Brain microvascular endothelial cell (primary cell): Measurements from ENCODE around the gene INVS.

Experiments
- DNase-seq: peaks from one replicate; pipeline ENCODE4 v3.0.0-alpha.2; 2020
- H3K27ac ChIP-seq: fragments of 250-450 bp; sonication (Bioruptor Pico); 2 replicates; pipeline ENCODE4 v1.5.1; 2020; ENCODE audit warnings: mild to moderate bottlenecking, moderate library complexity
- H3K27me3 ChIP-seq: fragments of 250-450 bp; sonication (Bioruptor Pico); replicated peaks from 2 replicates; pipeline ENCODE4 v1.5.1; 2020; ENCODE audit warnings: mild to moderate bottlenecking
- H3K36me3 ChIP-seq: fragments of 250-450 bp; sonication (Bioruptor Pico); replicated peaks from 2 replicates; pipeline ENCODE4 v1.5.1; 2020; ENCODE audit warnings: mild to moderate bottlenecking
- H3K4me3 ChIP-seq: 2 replicates; pipeline ENCODE4 v1.5.1; 2011; ENCODE audit warnings: low read depth, mild to moderate bottlenecking, control low read depth, low read length, moderate library complexity
- CTCF ChIP-seq: IDR thresholded peaks from 2 replicates; pipeline ENCODE4 v1.5.1; 2011; ENCODE audit warnings: low read depth, mild to moderate bottlenecking, moderate library complexity, low read length, control low read depth, inconsistent platforms; ENCODE audit errors: missing control alignments
- in situ Hi-C: cut with HindIII; loops from 2 replicates; pipeline ENCODE4 v1.10.0; 2017; ENCODE audit warnings: low sequenced_read_pairs, low pct_ligation_motif_present

The INVS gene

GRCh38 chr9:100120286-100120685, 21.2 kb downstream of the INVS start:
- DNase-seq = no peak
- H3K36me3 ChIP-seq = no peaks in the 10 kb centered on the region
- in situ Hi-C loops = no loop called here
- H3K4me3 ChIP-seq = no peak overlapping the region
- no peak for TF ChIP-seq CTCF
- H3K27ac ChIP-seq = no peak overlapping the region
- no peaks in the 10 kb centered on the region for H3K27me3 ChIP-seq

DNA sequence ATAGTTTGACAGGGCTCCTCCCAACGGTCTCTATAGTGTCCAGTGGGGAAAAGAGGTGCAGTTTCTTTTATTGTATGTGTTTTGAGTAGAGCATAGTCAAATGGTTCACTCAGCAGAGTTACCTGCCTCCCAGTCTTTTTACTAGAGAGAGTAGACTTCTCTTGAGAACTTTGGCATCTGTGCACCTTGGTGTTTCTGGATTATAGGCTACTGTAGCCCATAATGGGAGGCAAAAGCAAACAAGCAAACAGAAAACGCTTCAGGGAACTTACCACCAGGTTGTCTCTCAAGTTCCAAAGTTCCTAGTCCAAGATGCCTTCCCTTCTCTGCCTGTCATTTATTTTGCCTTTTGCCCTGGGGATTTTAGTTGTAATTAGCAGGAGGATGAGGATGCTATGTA, 26.2 kb downstream of the INVS start:
- no peak for DNase-seq
- H3K27me3 ChIP-seq = no peaks in the 10 kb centered on the region
- no peak for TF ChIP-seq CTCF
- no peaks in the 10 kb centered on the region for H3K36me3 ChIP-seq
- H3K4me3 ChIP-seq = no peak overlapping the region
- in situ Hi-C loops = no loop called here
- H3K27ac ChIP-seq = no peak overlapping the region

DNA sequence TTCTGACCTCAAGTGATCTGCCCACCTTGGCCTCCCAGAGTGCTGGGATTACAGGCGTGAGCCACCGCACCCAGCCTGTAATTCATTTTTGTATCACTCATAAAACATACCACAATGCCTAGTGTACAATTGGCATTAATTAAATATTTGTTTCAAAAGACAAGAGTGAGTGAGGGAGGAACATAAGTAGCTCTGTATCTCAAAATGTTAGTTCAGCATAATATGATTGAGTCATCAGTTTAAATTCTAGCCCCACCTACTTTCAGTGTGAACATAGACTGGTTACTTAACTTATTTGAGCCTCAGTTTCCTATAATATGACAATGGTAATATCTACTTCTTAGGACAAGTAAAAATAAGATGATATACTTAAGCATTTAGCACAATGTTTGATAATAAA, 26.9 kb downstream of the INVS start:
- Histone ChIP-seq H3K27me3 (no peaks in the 10 kb centered on the region), H3K4me3 (no peak overlapping the region), H3K36me3 (no peaks in the 10 kb centered on the region), H3K27ac (no peak overlapping the region)
- no peak for TF ChIP-seq CTCF
- in situ Hi-C loops = no loop called here
- no peak for DNase-seq

GRCh38 chr9:100126423-100126822, 27.4 kb downstream of the INVS start:
- Histone ChIP-seq H3K36me3 (no peaks in the 10 kb centered on the region), H3K27me3 (no peaks in the 10 kb centered on the region), H3K27ac (no peak overlapping the region), H3K4me3 (no peak overlapping the region)
- TF ChIP-seq CTCF = no peak
- DNase-seq = no peak
- in situ Hi-C loops = no loop called here

- H3K27me3 ChIP-seq = no peaks in the 10 kb centered on the region
- TF ChIP-seq CTCF = no peak
- H3K27ac ChIP-seq = no peak overlapping the region
- no peak for DNase-seq
- no peaks in the 10 kb centered on the region for H3K36me3 ChIP-seq
- H3K4me3 ChIP-seq = no peak overlapping the region
- in situ Hi-C loops = no loop called here
Observed at GRCh38 chr9:100129772-100130171, 30.7 kb downstream of the INVS start.

GRCh38 chr9:100131216-100131615, 32.2 kb downstream of the INVS start:
- no peak for DNase-seq
- Histone ChIP-seq H3K27me3 (no peaks in the 10 kb centered on the region), H3K36me3 (no peaks in the 10 kb centered on the region), H3K27ac (no peak overlapping the region), H3K4me3 (no peak overlapping the region)
- TF ChIP-seq CTCF = no peak
- in situ Hi-C loops = no loop called here
